Measurements from ENCODE around the gene CRMP1.

DNA sequence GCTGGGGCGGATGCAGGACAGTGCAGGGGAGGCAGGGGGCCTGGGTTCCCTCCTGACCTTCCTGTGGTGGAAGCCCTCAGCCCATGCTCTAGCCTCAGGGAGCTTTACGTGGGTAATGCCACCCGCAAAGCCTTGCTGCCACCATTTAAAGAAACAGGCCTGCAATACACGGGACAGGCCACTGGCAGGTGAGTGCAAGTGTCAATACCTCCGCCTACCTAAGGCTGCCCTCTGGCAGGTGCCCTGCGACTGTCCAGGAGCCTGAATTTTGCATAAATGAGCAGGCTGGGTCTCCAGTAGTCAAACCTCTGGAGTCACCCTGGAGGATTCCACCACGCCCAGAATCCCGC lies 5.9 kb downstream of the CRMP1 start:
- TF ChIP-seq POLR2A (IDR thresholded peaks at IDR 0.05): no peak
- TF ChIP-seq, protein P1, sequence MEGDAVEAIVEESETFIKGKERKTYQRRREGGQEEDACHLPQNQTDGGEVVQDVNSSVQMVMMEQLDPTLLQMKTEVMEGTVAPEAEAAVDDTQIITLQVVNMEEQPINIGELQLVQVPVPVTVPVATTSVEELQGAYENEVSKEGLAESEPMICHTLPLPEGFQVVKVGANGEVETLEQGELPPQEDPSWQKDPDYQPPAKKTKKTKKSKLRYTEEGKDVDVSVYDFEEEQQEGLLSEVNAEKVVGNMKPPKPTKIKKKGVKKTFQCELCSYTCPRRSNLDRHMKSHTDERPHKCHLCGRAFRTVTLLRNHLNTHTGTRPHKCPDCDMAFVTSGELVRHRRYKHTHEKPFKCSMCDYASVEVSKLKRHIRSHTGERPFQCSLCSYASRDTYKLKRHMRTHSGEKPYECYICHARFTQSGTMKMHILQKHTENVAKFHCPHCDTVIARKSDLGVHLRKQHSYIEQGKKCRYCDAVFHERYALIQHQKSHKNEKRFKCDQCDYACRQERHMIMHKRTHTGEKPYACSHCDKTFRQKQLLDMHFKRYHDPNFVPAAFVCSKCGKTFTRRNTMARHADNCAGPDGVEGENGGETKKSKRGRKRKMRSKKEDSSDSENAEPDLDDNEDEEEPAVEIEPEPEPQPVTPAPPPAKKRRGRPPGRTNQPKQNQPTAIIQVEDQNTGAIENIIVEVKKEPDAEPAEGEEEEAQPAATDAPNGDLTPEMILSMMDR (IDR thresholded peaks at IDR 0.05): no peak

Data from upper lobe of left lung (tissue), 4 donors.